ENCODE data around the gene PHLPP1. TPM values are rescaled to one million over a fixed set of nuclear protein-coding genes. Genes with fewer than 3 reads are reported as not detected.

The PHLPP1 gene
- total and polyA plus RNA-seq, 2 of the 13 experiments (the other 11 are each of a cell fraction or from before 2014, with no cell fraction given) = 9.8 to 18.5 TPM

- peak; percentile 21; the same call in 1 of the 2 replicates for TF ChIP-seq ARID5B (CRISPR knock-in tag; IDR thresholded peaks at IDR 0.05)
- TF ChIP-seq, protein P1, sequence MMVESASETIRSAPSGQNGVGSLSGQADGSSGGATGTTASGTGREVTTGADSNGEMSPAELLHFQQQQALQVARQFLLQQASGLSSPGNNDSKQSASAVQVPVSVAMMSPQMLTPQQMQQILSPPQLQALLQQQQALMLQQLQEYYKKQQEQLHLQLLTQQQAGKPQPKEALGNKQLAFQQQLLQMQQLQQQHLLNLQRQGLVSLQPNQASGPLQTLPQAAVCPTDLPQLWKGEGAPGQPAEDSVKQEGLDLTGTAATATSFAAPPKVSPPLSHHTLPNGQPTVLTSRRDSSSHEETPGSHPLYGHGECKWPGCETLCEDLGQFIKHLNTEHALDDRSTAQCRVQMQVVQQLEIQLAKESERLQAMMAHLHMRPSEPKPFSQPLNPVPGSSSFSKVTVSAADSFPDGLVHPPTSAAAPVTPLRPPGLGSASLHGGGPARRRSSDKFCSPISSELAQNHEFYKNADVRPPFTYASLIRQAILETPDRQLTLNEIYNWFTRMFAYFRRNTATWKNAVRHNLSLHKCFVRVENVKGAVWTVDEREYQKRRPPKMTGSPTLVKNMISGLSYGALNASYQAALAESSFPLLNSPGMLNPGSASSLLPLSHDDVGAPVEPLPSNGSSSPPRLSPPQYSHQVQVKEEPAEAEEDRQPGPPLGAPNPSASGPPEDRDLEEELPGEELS (CRISPR knock-in tag; IDR thresholded peaks at IDR 0.05) = no peak
- TF ChIP-seq, protein P2, sequence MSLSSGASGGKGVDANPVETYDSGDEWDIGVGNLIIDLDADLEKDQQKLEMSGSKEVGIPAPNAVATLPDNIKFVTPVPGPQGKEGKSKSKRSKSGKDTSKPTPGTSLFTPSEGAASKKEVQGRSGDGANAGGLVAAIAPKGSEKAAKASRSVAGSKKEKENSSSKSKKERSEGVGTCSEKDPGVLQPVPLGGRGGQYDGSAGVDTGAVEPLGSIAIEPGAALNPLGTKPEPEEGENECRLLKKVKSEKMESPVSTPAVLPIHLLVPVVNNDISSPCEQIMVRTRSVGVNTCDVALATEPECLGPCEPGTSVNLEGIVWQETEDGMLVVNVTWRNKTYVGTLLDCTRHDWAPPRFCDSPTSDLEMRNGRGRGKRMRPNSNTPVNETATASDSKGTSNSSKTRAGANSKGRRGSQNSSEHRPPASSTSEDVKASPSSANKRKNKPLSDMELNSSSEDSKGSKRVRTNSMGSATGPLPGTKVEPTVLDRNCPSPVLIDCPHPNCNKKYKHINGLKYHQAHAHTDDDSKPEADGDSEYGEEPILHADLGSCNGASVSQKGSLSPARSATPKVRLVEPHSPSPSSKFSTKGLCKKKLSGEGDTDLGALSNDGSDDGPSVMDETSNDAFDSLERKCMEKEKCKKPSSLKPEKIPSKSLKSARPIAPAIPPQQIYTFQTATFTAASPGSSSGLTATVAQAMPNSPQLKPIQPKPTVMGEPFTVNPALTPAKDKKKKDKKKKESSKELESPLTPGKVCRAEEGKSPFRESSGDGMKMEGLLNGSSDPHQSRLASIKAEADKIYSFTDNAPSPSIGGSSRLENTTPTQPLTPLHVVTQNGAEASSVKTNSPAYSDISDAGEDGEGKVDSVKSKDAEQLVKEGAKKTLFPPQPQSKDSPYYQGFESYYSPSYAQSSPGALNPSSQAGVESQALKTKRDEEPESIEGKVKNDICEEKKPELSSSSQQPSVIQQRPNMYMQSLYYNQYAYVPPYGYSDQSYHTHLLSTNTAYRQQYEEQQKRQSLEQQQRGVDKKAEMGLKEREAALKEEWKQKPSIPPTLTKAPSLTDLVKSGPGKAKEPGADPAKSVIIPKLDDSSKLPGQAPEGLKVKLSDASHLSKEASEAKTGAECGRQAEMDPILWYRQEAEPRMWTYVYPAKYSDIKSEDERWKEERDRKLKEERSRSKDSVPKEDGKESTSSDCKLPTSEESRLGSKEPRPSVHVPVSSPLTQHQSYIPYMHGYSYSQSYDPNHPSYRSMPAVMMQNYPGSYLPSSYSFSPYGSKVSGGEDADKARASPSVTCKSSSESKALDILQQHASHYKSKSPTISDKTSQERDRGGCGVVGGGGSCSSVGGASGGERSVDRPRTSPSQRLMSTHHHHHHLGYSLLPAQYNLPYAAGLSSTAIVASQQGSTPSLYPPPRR (CRISPR knock-in tag; IDR thresholded peaks at IDR 0.05; ENCODE audit: borderline replicate concordance) = 0 out of 2 replicates have a peak, but pooled peaks have one; percentile 15
Measured at GRCh38 chr18:62717169-62717924, 2.0 kb downstream of the PHLPP1 start (continued).
